Activated T-cell treated with anti-CD3 and anti-CD28 coated beads for 4 hours (primary cell): Measurements from ENCODE around the gene EPB41L1.

Experiments
- DNase-seq: peaks from one replicate; pipeline ENCODE4 v3.0.0-alpha.2; 2020

The EPB41L1 gene

GRCh38 chr20:36266189-36266588, 111.6 kb downstream of the EPB41L1 start:
- no peak for DNase-seq

GRCh38 chr20:36267605-36268381, 113.3 kb downstream of the EPB41L1 start:
- no peak for DNase-seq

- no peak for DNase-seq
These were observed 114.2 kb downstream of the EPB41L1 start for GRCh38 chr20:36268440-36269342.

GRCh38 chr20:36269507-36269906, 115.0 kb downstream of the EPB41L1 start:
- DNase-seq, result no peak

- DNase-seq, result no peak
These were observed 116.5 kb downstream of the EPB41L1 start for GRCh38 chr20:36270744-36271638.

- DNase-seq, result no peak
These were observed 117.4 kb downstream of the EPB41L1 start for GRCh38 chr20:36271639-36272546.

GRCh38 chr20:36272547-36273220, 118.1 kb downstream of the EPB41L1 start:
- no peak for DNase-seq

- no peak for DNase-seq
These were observed 119.1 kb downstream of the EPB41L1 start for GRCh38 chr20:36273414-36274180.

- DNase-seq, result no peak
These were observed 119.8 kb downstream of the EPB41L1 start for GRCh38 chr20:36274181-36274841.

- DNase-seq, result no peak
These were observed 120.5 kb downstream of the EPB41L1 start for GRCh38 chr20:36275011-36275410.

GRCh38 chr20:36275441-36276189, 121.1 kb downstream of the EPB41L1 start:
- DNase-seq, result no peak

- DNase-seq, result no peak
These were observed 123.0 kb downstream of the EPB41L1 start for GRCh38 chr20:36277546-36277945.

- no peak for DNase-seq
These were observed 124.8 kb downstream of the EPB41L1 start for GRCh38 chr20:36279362-36279761.

GRCh38 chr20:36279776-36280175, 125.2 kb downstream of the EPB41L1 start:
- no peak for DNase-seq

GRCh38 chr20:36281785-36282380, 127.3 kb downstream of the EPB41L1 start:
- DNase-seq, result no peak
